D721Med (cell line): ENCODE results near the gene ZNF493.

Source experiments
- DNase-seq: peaks from one replicate; pipeline ENCODE4 v3.0.0; 2011; ENCODE audit warnings: low spot score; ENCODE audit not compliant: insufficient read length
- FAIRE-seq: peaks from 2 replicates; lab custom pipeline; 2011; peaks lifted over from hg19 to GRCh38; lab: Jason Lieb, UNC
- CTCF ChIP-seq: IDR thresholded peaks from 2 replicates; pipeline ENCODE4 v1.5.1; 2012; ENCODE audit warnings: mild to moderate bottlenecking, control low read depth; ENCODE audit not compliant: insufficient read depth; ENCODE audit errors: missing control alignments

ZNF493 gene

GRCh38 chr19:21460686-21461085 lies 63.8 kb downstream of the ZNF493 start:
- no peak for TF ChIP-seq CTCF

GRCh38 chr19:21462540-21462939 lies 65.6 kb downstream of the ZNF493 start:
- TF ChIP-seq CTCF, result no peak

More at GRCh38 chr19:21460686-21461085, 63.8 kb downstream of the ZNF493 start:
- no peak for FAIRE-seq
- no peak for DNase-seq

GRCh38 chr19:21463449-21464105 lies 66.6 kb downstream of the ZNF493 start:
- FAIRE-seq (no peak), DNase-seq (peak; percentile 85)

More at GRCh38 chr19:21462540-21462939, 65.6 kb downstream of the ZNF493 start:
- DNase-seq (no peak), FAIRE-seq (no peak)

GRCh38 chr19:21466627-21467026 lies 69.7 kb downstream of the ZNF493 start:
- no peak for TF ChIP-seq CTCF
- no peak for DNase-seq
- no peak for FAIRE-seq

More at GRCh38 chr19:21463449-21464105, 66.6 kb downstream of the ZNF493 start:
- TF ChIP-seq CTCF, result no peak

GRCh38 chr19:21468791-21469190 lies 71.9 kb downstream of the ZNF493 start:
- TF ChIP-seq CTCF, result peak; percentile 14
- no peak for DNase-seq
- no peak for FAIRE-seq

GRCh38 chr19:21472507-21472906 lies 75.6 kb downstream of the ZNF493 start:
- no peak for FAIRE-seq
- DNase-seq, result no peak
- no peak for TF ChIP-seq CTCF

GRCh38 chr19:21474671-21475181 lies 77.8 kb downstream of the ZNF493 start:
- no peak for DNase-seq
- TF ChIP-seq CTCF, result no peak
- no peak for FAIRE-seq
